BLaER1 treated with 17β-estradiol and CSF1 and Interleukin-3, amounts not matched to agents 10 nM and 100 nM (cell line): Measurements from ENCODE around the gene MBD5.

Experiments used
- H3K27ac ChIP-seq, 11 experiments: shearing (Covaris generic); formaldehyde crosslinking; 2 replicates each; pipeline ENCODE4 v1.8.1; 2022
- H3K27me3 ChIP-seq, 11 experiments: shearing (Covaris generic); formaldehyde crosslinking; 2 replicates each; pipeline ENCODE4 v1.8.1; 2022
- H3K36me3 ChIP-seq, 11 experiments: shearing (Covaris generic); formaldehyde crosslinking; 2 replicates each; pipeline ENCODE4 v1.8.1; 2022
- H3K4me1 ChIP-seq, 10 experiments: shearing (Covaris generic); formaldehyde crosslinking; 2 replicates each; pipeline ENCODE4 v1.8.1; 2022
- H3K4me2 ChIP-seq, 11 experiments: shearing (Covaris generic); formaldehyde crosslinking; 2 replicates each; pipeline ENCODE4 v1.8.1; 2022
- H3K4me3 ChIP-seq, 10 experiments: shearing (Covaris generic); formaldehyde crosslinking; 2 replicates each; pipeline ENCODE4 v1.8.1; 2022
- H3K9ac ChIP-seq, 11 experiments: shearing (Covaris generic); formaldehyde crosslinking; 2 replicates each; pipeline ENCODE4 v1.8.1; 2022
- H3K9me3 ChIP-seq, 11 experiments: shearing (Covaris generic); formaldehyde crosslinking; replicated peaks in 1 of 11; 2 replicates each; pipeline ENCODE4 v1.8.1; 2022
- H4K20me1 ChIP-seq, 11 experiments: shearing (Covaris generic); formaldehyde crosslinking; 2 replicates each; pipeline ENCODE4 v1.8.1; 2022
- Cebpa-rat ChIP-seq, 11 experiments: shearing (Covaris generic); IDR thresholded peaks; 2 replicates each; pipeline ENCODE4 v1.8.1; 2022

Gene MBD5

DNA sequence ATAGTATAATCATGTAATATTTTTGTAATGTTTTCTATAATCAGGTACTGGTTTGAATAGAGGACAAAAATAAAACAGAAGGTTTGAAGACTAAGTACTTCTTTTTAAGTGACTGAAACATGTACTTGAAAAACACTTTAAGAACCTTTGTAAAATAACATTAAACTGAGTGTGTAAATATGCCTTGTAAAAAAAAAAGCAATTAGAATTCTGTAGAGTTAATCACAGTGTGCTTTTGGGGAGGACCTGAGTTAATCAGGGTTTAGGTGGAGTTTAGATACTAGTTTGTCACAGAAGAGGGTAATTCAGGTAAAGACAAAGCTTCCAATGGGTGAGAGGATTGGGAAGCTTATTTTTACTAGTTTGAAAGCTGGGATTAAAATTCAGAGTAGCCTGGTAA, 10.3 kb downstream of the MBD5 start:
- H3K4me1 ChIP-seq = no peaks in the 10 kb centered on the region
- H3K9ac ChIP-seq = no peak overlapping the region
- no peak overlapping the region for H3K4me2 ChIP-seq
- no peaks in the 10 kb centered on the region for H3K27me3 ChIP-seq
- H4K20me1 ChIP-seq = peaks cover 0 to 78% (median 3%) of the 10 kb centered on the region in 11 experiments; a peak in 11 of 22 replicates
- TF ChIP-seq Cebpa-rat (IDR thresholded peaks at IDR 0.05) = no peak
- no peak overlapping the region for H3K27ac ChIP-seq
- no peak overlapping the region for H3K4me3 ChIP-seq
- peaks cover 0 to 16% (median 0%) of the 10 kb centered on the region in 11 experiments; a peak in 3 of 22 replicates for H3K36me3 ChIP-seq
- H3K9me3 ChIP-seq = no peaks in the 10 kb centered on the region

GRCh38 chr2:148032215-148032614, 11.3 kb downstream of the MBD5 start:
- H3K36me3 ChIP-seq = peaks cover 0 to 12% (median 0%) of the 10 kb centered on the region in 11 experiments; a peak in 3 of 22 replicates
- H3K4me2 ChIP-seq = no peak overlapping the region
- no peak overlapping the region for H3K4me3 ChIP-seq
- no peak overlapping the region for H3K27ac ChIP-seq
- TF ChIP-seq Cebpa-rat (IDR thresholded peaks at IDR 0.05) = no peak
- H3K4me1 ChIP-seq = no peaks in the 10 kb centered on the region
- no peak overlapping the region for H3K9ac ChIP-seq
- no peaks in the 10 kb centered on the region for H3K9me3 ChIP-seq
- no peaks in the 10 kb centered on the region for H3K27me3 ChIP-seq
- peaks cover 0 to 85% (median 3%) of the 10 kb centered on the region in 11 experiments; a peak in 11 of 22 replicates for H4K20me1 ChIP-seq

DNA sequence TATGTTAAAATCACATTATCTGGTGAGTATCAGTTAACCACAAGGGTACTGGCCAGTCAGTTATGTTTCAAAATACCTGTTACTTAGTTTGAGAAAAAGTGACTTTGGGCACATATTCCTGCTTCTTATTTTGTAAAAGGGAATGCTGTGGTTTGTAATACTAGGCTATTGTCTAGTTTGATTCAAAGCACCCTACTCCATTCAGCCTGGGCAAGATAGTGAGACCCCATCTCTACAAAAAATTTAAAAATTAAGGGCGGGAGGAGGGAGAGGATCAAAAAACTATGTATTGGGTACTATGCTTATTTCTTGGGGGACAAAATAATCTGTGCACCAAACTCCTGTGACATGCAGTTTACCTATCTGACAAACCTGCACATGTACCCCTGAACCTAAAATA, 18.9 kb downstream of the MBD5 start:
- Histone ChIP-seq H3K4me2 (no peak overlapping the region), H3K4me3 (no peak overlapping the region), H3K27me3 (no peaks in the 10 kb centered on the region), H3K4me1 (peaks cover 0 to 18% (median 0%) of the 10 kb centered on the region in 10 experiments; a peak in 5 of 20 replicates), H3K9me3 (no peaks in the 10 kb centered on the region), H3K27ac (no peak overlapping the region), H4K20me1 (peaks cover 0 to 44% (median 0%) of the 10 kb centered on the region in 11 experiments; a peak in 5 of 22 replicates), H3K9ac (no peak overlapping the region), H3K36me3 (peaks cover 0 to 8% (median 0%) of the 10 kb centered on the region in 11 experiments; a peak in 7 of 22 replicates)
- TF ChIP-seq Cebpa-rat (IDR thresholded peaks at IDR 0.05) = no peak

DNA sequence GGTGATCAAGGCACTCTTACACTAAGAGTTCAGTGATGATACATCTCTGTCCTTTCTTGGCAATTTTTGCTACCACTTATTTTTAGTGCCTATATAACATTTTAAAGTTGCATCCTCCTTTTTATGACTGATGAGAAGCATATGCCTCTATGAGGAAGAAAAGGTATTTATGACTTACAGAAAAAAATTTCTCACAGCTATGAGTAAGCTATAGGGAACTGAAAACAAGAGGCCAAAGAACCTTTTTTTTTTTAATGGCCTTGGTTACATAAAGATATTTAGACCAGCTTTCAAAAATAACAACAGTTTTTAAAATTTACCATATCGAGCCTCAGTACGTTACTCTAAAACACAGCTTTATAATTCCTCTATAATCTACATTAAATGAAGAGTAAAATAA, 21.3 kb downstream of the MBD5 start:
- H3K36me3 ChIP-seq = peaks cover 0 to 8% (median 0%) of the 10 kb centered on the region in 11 experiments; a peak in 7 of 22 replicates
- no peak overlapping the region for H3K9ac ChIP-seq
- no peak overlapping the region for H3K27ac ChIP-seq
- H3K27me3 ChIP-seq = no peaks in the 10 kb centered on the region
- H4K20me1 ChIP-seq = peaks cover 0 to 29% (median 0%) of the 10 kb centered on the region in 11 experiments; a peak in 4 of 22 replicates
- no peak for TF ChIP-seq Cebpa-rat (IDR thresholded peaks at IDR 0.05)
- H3K4me1 ChIP-seq = peaks cover 0 to 18% (median 0%) of the 10 kb centered on the region in 10 experiments; a peak in 6 of 20 replicates
- H3K4me3 ChIP-seq = no peak overlapping the region
- H3K9me3 ChIP-seq = no peaks in the 10 kb centered on the region
- H3K4me2 ChIP-seq = no peak overlapping the region

GRCh38 chr2:148044322-148044721, 23.4 kb downstream of the MBD5 start:
- no peak for TF ChIP-seq Cebpa-rat (IDR thresholded peaks at IDR 0.05)

GRCh38 chr2:148046802-148047201, 25.9 kb downstream of the MBD5 start:
- Histone ChIP-seq H3K9ac (no peak overlapping the region), H3K4me3 (no peak overlapping the region), H3K9me3 (no peaks in the 10 kb centered on the region), H3K4me2 (no peak overlapping the region), H3K36me3 (no peaks in the 10 kb centered on the region; a peak in 2 of 22 replicates), H3K4me1 (peaks cover 13 to 24% (median 17%) of the 10 kb centered on the region in 10 experiments; a peak in 19 of 20 replicates), H4K20me1 (peaks cover 0 to 41% (median 0%) of the 10 kb centered on the region in 11 experiments; a peak in 5 of 22 replicates), H3K27ac (no peak overlapping the region), H3K27me3 (no peaks in the 10 kb centered on the region)
- no peak for TF ChIP-seq Cebpa-rat (IDR thresholded peaks at IDR 0.05)

More at GRCh38 chr2:148044322-148044721, 23.4 kb downstream of the MBD5 start:
- Histone ChIP-seq H3K4me2 (no peak overlapping the region), H3K9me3 (no peaks in the 10 kb centered on the region), H3K4me1 (peaks cover 13 to 24% (median 18%) of the 10 kb centered on the region in 10 experiments; a peak in 19 of 20 replicates), H3K36me3 (peaks cover 0 to 8% (median 0%) of the 10 kb centered on the region in 11 experiments; a peak in 7 of 22 replicates), H3K27me3 (no peaks in the 10 kb centered on the region), H4K20me1 (peaks cover 0 to 22% (median 5%) of the 10 kb centered on the region in 11 experiments; a peak in 5 of 22 replicates), H3K9ac (no peak overlapping the region), H3K4me3 (no peak overlapping the region), H3K27ac (no peak overlapping the region)

DNA sequence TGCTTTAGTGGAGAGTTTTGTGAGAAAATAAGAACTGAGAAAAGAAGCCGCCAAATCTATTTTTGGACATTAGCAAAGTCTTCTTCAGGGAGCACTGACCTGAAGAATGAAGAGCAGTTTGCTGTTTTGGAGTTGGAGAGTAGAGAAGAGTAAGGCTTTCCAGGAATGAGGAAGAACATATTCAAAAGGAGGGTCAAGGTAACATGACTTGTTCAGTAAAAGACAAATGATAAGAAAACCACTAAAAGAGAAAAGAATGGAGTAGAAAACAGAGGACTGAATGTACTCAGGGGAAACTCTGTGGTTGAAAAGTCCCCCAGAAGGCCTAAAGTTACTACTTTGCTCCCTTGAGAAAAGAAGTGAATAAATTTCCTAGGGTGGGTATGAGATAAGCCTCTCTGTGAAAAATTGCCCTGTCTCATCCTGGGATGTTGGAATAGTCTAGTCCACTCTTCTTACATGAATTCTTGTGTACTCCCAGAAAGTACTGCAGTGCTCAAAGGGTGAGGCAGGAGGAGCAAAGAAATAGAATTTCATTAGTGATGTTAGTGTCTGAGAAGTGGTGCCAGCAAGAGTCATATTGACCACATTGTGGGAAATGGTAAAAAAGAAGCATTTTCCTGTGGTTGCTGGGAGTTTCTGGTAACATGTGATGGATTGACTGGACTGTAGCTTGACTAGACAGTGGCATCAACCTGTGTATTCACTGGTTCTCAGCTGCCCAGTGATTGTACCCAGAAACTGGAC, 27.8 kb downstream of the MBD5 start:
- peak overlapping the region in 8 of 11 experiments; percentile 34 to 60 (median 54); a peak in 17 of 22 replicates for H3K4me2 ChIP-seq
- H3K27ac ChIP-seq = no peak overlapping the region
- H3K27me3 ChIP-seq = no peaks in the 10 kb centered on the region
- no peak overlapping the region for H3K4me3 ChIP-seq
- H4K20me1 ChIP-seq = peaks cover 0 to 45% (median 0%) of the 10 kb centered on the region in 11 experiments; a peak in 5 of 22 replicates
- peaks cover 5 to 24% (median 17%) of the 10 kb centered on the region in 10 experiments; a peak in 16 of 20 replicates for H3K4me1 ChIP-seq
- peaks cover 0 to 12% (median under 1%) of the 10 kb centered on the region in 11 experiments; a peak in 4 of 22 replicates for H3K36me3 ChIP-seq
- peaks cover 6 to 15% (median 10%) of the 10 kb centered on the region in 11 experiments; a peak in 16 of 22 replicates for H3K9me3 ChIP-seq
- TF ChIP-seq Cebpa-rat (IDR thresholded peaks at IDR 0.05) = no peak
- H3K9ac ChIP-seq = no peak overlapping the region

DNA sequence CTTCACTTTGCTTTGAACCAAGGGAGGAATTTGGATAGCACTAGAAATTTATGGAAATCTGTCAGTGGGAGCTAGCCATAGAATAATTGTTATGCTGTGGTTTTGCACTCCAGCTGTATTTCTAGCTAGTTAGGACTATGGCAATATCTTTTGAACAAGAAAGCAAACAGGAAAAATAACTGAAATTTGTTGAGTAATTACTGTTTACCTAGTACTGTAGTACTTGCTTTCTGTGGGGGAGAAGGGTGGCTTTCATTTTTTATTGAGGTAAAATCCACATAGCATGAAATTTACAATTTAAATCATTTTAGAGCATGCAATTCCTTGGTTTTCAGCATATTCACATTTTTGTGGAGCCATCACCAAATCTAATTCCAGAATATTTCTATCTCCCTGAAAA, 28.4 kb downstream of the MBD5 start:
- H3K36me3 ChIP-seq = peaks cover 4 to 19% (median 7%) of the 10 kb centered on the region in 11 experiments; a peak in 15 of 22 replicates
- H3K4me2 ChIP-seq = peak overlapping the region in 6 of 11 experiments; percentile 34 to 60 (median 57); a peak in 9 of 22 replicates
- H3K27me3 ChIP-seq = no peaks in the 10 kb centered on the region
- H3K9me3 ChIP-seq = peaks cover 6 to 15% (median 11%) of the 10 kb centered on the region in 11 experiments; a peak in 16 of 22 replicates
- H3K27ac ChIP-seq = no peak overlapping the region
- H3K4me3 ChIP-seq = no peak overlapping the region
- H3K4me1 ChIP-seq = peaks cover 5 to 24% (median 17%) of the 10 kb centered on the region in 10 experiments; a peak in 16 of 20 replicates
- no peak overlapping the region for H3K9ac ChIP-seq
- TF ChIP-seq Cebpa-rat (IDR thresholded peaks at IDR 0.05) = no peak
- H4K20me1 ChIP-seq = peaks cover 0 to 45% (median 0%) of the 10 kb centered on the region in 11 experiments; a peak in 5 of 22 replicates

- no peak overlapping the region for H3K27ac ChIP-seq
- H3K4me1 ChIP-seq = peaks cover 5 to 18% (median 15%) of the 10 kb centered on the region in 10 experiments; a peak in 16 of 20 replicates
- H3K9me3 ChIP-seq = peaks cover 6 to 15% (median 11%) of the 10 kb centered on the region in 11 experiments; a peak in 16 of 22 replicates
- peaks cover 4 to 32% (median 8%) of the 10 kb centered on the region in 11 experiments; a peak in 15 of 22 replicates for H3K36me3 ChIP-seq
- H3K4me3 ChIP-seq = no peak overlapping the region
- no peaks in the 10 kb centered on the region for H3K27me3 ChIP-seq
- peaks cover 0 to 54% (median 0%) of the 10 kb centered on the region in 11 experiments; a peak in 5 of 22 replicates for H4K20me1 ChIP-seq
- H3K4me2 ChIP-seq = no peak overlapping the region
- no peak for TF ChIP-seq Cebpa-rat (IDR thresholded peaks at IDR 0.05)
- H3K9ac ChIP-seq = no peak overlapping the region
Observed at GRCh38 chr2:148052687-148053086, 31.8 kb downstream of the MBD5 start.
